DOHH2 (cell line): ENCODE measurements around the gene BTBD1.

Source experiments
- H3F3A ChIP-seq: fragments of 200-600 bp; sonication (generic), shearing (Covaris generic); 2 replicates; pipeline ENCODE4 v1.6.0; 2016; ENCODE audit warnings: antibody characterized with exemption, mild to moderate bottlenecking; ENCODE audit not compliant: control insufficient read depth, insufficient read depth
- H3K27ac ChIP-seq: fragments of 200-600 bp; sonication (generic); 2 replicates; pipeline ENCODE4 v1.5.1; 2014; ENCODE audit warnings: low read depth, mild to moderate bottlenecking, low read length, moderate library complexity
- H3K27me3 ChIP-seq: fragments of 200-600 bp; sonication (generic); 2 replicates; pipeline ENCODE4 v1.6.1; 2014; ENCODE audit warnings: mild to moderate bottlenecking, low read length, mixed read lengths; ENCODE audit not compliant: control insufficient read depth
- H3K36me3 ChIP-seq: fragments of 200-600 bp; sonication (generic); 2 replicates; pipeline ENCODE4 v1.6.1; 2014; ENCODE audit warnings: mild to moderate bottlenecking, low read length, moderate library complexity, mixed read lengths; ENCODE audit not compliant: control insufficient read depth
- H3K4me1 ChIP-seq: fragments of 200-600 bp; sonication (generic); 2 replicates; pipeline ENCODE4 v1.6.1; 2014; ENCODE audit warnings: mild to moderate bottlenecking, low read length, mixed read lengths; ENCODE audit not compliant: control insufficient read depth
- H3K4me2 ChIP-seq: fragments of 200-600 bp; sonication (generic); 2 replicates; pipeline ENCODE4 v1.6.0; 2014; ENCODE audit warnings: mild to moderate bottlenecking, low read length, moderate library complexity
- H3K4me3 ChIP-seq: fragments of 200-600 bp; sonication (generic); 2 replicates; pipeline ENCODE4 v1.5.1; 2014; ENCODE audit warnings: mild to moderate bottlenecking, low read length, mixed read lengths
- H3K79me2 ChIP-seq: fragments of 200-600 bp; sonication (generic); 2 replicates; pipeline ENCODE4 v1.6.1; 2014; ENCODE audit warnings: mild to moderate bottlenecking, low read length, mixed read lengths; ENCODE audit not compliant: control insufficient read depth
- H3K9me2 ChIP-seq: fragments of 200-600 bp; sonication (generic); replicated peaks from 2 replicates; pipeline ENCODE4 v1.6.1; 2014; ENCODE audit warnings: mild to moderate bottlenecking, low read length, mixed read lengths; ENCODE audit not compliant: control insufficient read depth
- H3K9me3 ChIP-seq: fragments of 200-600 bp; sonication (generic); 2 replicates; pipeline ENCODE4 v1.6.1; 2014; ENCODE audit warnings: antibody characterized with exemption, low read length, mixed read lengths; ENCODE audit not compliant: control insufficient read depth, insufficient read depth
- H4K20me1 ChIP-seq: fragments of 200-600 bp; sonication (generic); 2 replicates; pipeline ENCODE4 v1.6.0; 2014; ENCODE audit warnings: low read depth, mild to moderate bottlenecking, antibody characterized with exemption, low read length, moderate library complexity; ENCODE audit not compliant: control insufficient read depth, insufficient read depth
- EZH2phosphoT487 ChIP-seq: fragments of 200-600 bp; sonication (generic); IDR thresholded peaks from 2 replicates; pipeline ENCODE4 v1.6.1; 2017; ENCODE audit warnings: borderline replicate concordance, mild to moderate bottlenecking, antibody characterized with exemption, low read length, moderate library complexity, mixed read lengths
- TF ChIP-seq, protein P1 (sequence below): fragments of 200-600 bp; sonication (generic); IDR thresholded peaks from one replicate; pipeline ENCODE4 v1.5.1; 2014; ENCODE audit warnings: antibody characterized with exemption, mild to moderate bottlenecking, low read depth, low read length; ENCODE audit not compliant: poor library complexity, severe bottlenecking

BTBD1 gene

DNA sequence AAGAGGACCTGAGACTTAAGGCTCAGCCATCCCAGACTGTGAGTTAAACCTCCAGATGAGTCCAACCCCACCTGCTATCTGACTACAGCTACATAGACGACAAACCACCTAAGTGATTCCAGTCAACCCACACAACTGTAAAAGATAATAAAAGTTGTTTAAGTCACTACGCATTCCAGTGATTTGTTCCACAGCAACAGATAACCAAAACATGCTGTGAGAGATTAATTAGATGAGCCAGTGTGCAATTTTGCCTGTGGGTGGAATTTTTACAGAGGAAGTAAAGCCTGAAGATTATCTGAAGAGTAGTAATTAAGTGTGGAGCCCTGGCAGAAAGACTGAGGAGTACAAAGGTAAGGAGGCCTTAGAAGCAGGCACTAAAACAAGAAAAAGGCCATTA is 5.4 kb downstream of the BTBD1 start:
- peaks cover 100% of the 10 kb centered on the region for H3K79me2 ChIP-seq
- TF ChIP-seq EZH2phosphoT487 = no peak
- TF ChIP-seq, protein P1, sequence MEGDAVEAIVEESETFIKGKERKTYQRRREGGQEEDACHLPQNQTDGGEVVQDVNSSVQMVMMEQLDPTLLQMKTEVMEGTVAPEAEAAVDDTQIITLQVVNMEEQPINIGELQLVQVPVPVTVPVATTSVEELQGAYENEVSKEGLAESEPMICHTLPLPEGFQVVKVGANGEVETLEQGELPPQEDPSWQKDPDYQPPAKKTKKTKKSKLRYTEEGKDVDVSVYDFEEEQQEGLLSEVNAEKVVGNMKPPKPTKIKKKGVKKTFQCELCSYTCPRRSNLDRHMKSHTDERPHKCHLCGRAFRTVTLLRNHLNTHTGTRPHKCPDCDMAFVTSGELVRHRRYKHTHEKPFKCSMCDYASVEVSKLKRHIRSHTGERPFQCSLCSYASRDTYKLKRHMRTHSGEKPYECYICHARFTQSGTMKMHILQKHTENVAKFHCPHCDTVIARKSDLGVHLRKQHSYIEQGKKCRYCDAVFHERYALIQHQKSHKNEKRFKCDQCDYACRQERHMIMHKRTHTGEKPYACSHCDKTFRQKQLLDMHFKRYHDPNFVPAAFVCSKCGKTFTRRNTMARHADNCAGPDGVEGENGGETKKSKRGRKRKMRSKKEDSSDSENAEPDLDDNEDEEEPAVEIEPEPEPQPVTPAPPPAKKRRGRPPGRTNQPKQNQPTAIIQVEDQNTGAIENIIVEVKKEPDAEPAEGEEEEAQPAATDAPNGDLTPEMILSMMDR = no peak
- H3K4me1 ChIP-seq = peaks cover 41% of the 10 kb centered on the region
- H3K9me2 ChIP-seq = no peaks in the 10 kb centered on the region
- no peak overlapping the region for H3K4me3 ChIP-seq
- peaks cover 75% of the 10 kb centered on the region for H3K36me3 ChIP-seq
- peaks cover 47% of the 10 kb centered on the region for H4K20me1 ChIP-seq
- H3K4me2 ChIP-seq = 0 out of 2 replicates have a peak overlapping the region, but pooled peaks have one; percentile 67
- H3K9me3 ChIP-seq = no peaks in the 10 kb centered on the region
- H3K27ac ChIP-seq = no peak overlapping the region
- peaks cover 9% of the 10 kb centered on the region; the same call in 1 of the 2 replicates for H3F3A ChIP-seq
- H3K27me3 ChIP-seq = no peaks in the 10 kb centered on the region

DNA sequence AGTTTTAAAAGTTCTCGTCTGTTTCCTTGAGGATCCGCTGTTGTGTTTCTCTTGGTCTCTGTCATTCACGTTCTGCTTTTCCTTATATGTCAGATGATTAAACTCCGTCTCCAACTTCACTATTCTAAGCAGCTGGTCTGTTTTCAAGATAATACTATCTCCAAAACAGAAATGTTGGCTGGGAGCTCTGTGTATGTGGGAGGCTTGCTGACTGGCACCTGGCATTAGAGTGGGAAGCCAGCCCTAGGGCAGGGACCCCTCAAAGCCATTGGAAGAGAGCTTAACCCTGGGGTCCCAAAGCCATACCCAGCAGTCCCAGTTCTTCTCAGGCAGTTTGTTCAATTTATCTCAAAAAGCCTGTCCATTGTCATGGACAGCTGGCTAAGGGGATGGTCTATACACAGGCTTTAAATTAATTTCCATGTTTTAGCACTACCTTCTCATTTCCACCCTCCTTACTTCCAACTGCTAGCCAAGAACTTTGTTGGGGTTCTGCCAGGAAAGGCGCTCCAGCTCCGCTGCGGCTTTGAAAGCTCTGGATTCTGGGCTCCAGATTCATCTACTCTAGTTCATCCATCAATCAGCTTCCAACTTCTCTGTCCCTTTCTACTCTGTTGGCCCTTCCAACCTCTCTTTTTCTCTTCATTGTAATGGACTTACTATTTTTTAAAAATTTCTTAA is 9.2 kb downstream of the BTBD1 start:
- peaks cover 14% of the 10 kb centered on the region for H3K4me1 ChIP-seq
- no peaks in the 10 kb centered on the region for H3K9me2 ChIP-seq
- peaks cover 77% of the 10 kb centered on the region for H3K36me3 ChIP-seq
- H3K4me2 ChIP-seq = no peak overlapping the region
- no peaks in the 10 kb centered on the region for H3K9me3 ChIP-seq
- H3K4me3 ChIP-seq = no peak overlapping the region
- H3K27ac ChIP-seq = no peak overlapping the region
- no peaks in the 10 kb centered on the region for H3F3A ChIP-seq
- TF ChIP-seq EZH2phosphoT487 = no peak
- TF ChIP-seq, protein P1 = no peak
- H4K20me1 ChIP-seq = peaks cover 24% of the 10 kb centered on the region
- H3K27me3 ChIP-seq = no peaks in the 10 kb centered on the region
- H3K79me2 ChIP-seq = peaks cover 90% of the 10 kb centered on the region

- H3K27me3 ChIP-seq = no peaks in the 10 kb centered on the region
These were observed 10.1 kb downstream of the BTBD1 start for GRCh38 chr15:83057002-83057401.

GRCh38 chr15:83053151-83053550 is 13.9 kb downstream of the BTBD1 start:
- peaks cover 3% of the 10 kb centered on the region; the same call in 1 of the 2 replicates for H4K20me1 ChIP-seq
- no peak for TF ChIP-seq EZH2phosphoT487
- TF ChIP-seq, protein P1 = no peak
- no peaks in the 10 kb centered on the region for H3K4me1 ChIP-seq
- H3K4me2 ChIP-seq = no peak overlapping the region
- no peaks in the 10 kb centered on the region for H3K9me2 ChIP-seq
- no peak overlapping the region for H3K27ac ChIP-seq
- H3K36me3 ChIP-seq = peaks cover 83% of the 10 kb centered on the region
- peaks cover 72% of the 10 kb centered on the region for H3K79me2 ChIP-seq
- H3F3A ChIP-seq = no peaks in the 10 kb centered on the region
- H3K9me3 ChIP-seq = no peaks in the 10 kb centered on the region
- no peaks in the 10 kb centered on the region for H3K27me3 ChIP-seq
- no peak overlapping the region for H3K4me3 ChIP-seq

More at GRCh38 chr15:83057002-83057401, 10.1 kb downstream of the BTBD1 start:
- Histone ChIP-seq H3K27ac (no peak overlapping the region), H3K79me2 (peaks cover 85% of the 10 kb centered on the region), H4K20me1 (peaks cover 15% of the 10 kb centered on the region; the same call in 1 of the 2 replicates), H3K36me3 (peaks cover 72% of the 10 kb centered on the region), H3F3A (no peaks in the 10 kb centered on the region), H3K4me3 (no peak overlapping the region), H3K4me1 (peaks cover 6% of the 10 kb centered on the region), H3K4me2 (no peak overlapping the region), H3K9me3 (no peaks in the 10 kb centered on the region), H3K9me2 (no peaks in the 10 kb centered on the region)
- TF ChIP-seq EZH2phosphoT487 = no peak
